Mesendoderm (in vitro differentiated cells): ENCODE results near the gene SYK.

ENCODE experiments used
- DNase-seq: peaks from one replicate; pipeline ENCODE4 v3.0.0; 2013
- H2AK5ac ChIP-seq: 2 replicates; pipeline ENCODE4 v1.6.1; 2013; ENCODE audit warnings: low read length, inconsistent platforms
- H2BK120ac ChIP-seq: 2 replicates; pipeline ENCODE4 v1.6.1; 2013; ENCODE audit warnings: low read depth, mild to moderate bottlenecking, low read length, moderate library complexity, mixed read lengths
- H2BK15ac ChIP-seq: replicated peaks from 2 replicates; pipeline ENCODE4 v1.6.1; 2013; ENCODE audit warnings: low read depth, mild to moderate bottlenecking, moderate library complexity
- H2BK5ac ChIP-seq: 2 replicates; pipeline ENCODE4 v1.6.1; 2013; ENCODE audit warnings: low read length, inconsistent platforms
- H3K18ac ChIP-seq: 2 replicates; pipeline ENCODE4 v1.6.1; 2013; ENCODE audit warnings: mild to moderate bottlenecking, low read length, mixed read lengths
- H3K23ac ChIP-seq: one replicate; pipeline ENCODE4 v1.6.1; 2013; ENCODE audit warnings: low read length
- H3K27ac ChIP-seq: 2 replicates; pipeline ENCODE4 v1.5.1; 2013; ENCODE audit warnings: low read depth, mild to moderate bottlenecking, inconsistent platforms, low read length, moderate library complexity
- H3K27me3 ChIP-seq: 2 replicates; pipeline ENCODE4 v1.6.1; 2013; ENCODE audit warnings: low read length, control low read depth, mild to moderate bottlenecking, inconsistent platforms; ENCODE audit not compliant: insufficient read depth, poor library complexity
- H3K36me3 ChIP-seq: 2 replicates; pipeline ENCODE4 v1.6.1; 2013; ENCODE audit warnings: low read length, inconsistent platforms; ENCODE audit not compliant: control insufficient read depth, insufficient read depth
- H3K4ac ChIP-seq: one replicate; pipeline ENCODE4 v1.6.1; 2013; ENCODE audit warnings: low read depth, mild to moderate bottlenecking, low read length, moderate library complexity
- H3K4me1 ChIP-seq: 2 replicates; pipeline ENCODE4 v1.6.1; 2013; ENCODE audit warnings: low read depth, low read length, inconsistent platforms; ENCODE audit not compliant: control insufficient read depth
- H3K4me2 ChIP-seq: 2 replicates; pipeline ENCODE4 v1.6.1; 2013; ENCODE audit warnings: low read length
- H3K4me3 ChIP-seq: 2 replicates; pipeline ENCODE4 v1.5.1; 2013; ENCODE audit warnings: mild to moderate bottlenecking, low read length
- H3K56ac ChIP-seq: one replicate; pipeline ENCODE4 v1.6.1; 2013; ENCODE audit warnings: low read length
- H3K79me1 ChIP-seq: 2 replicates; pipeline ENCODE4 v1.6.1; 2013; ENCODE audit warnings: low read length, inconsistent platforms
- H3K79me2 ChIP-seq: 2 replicates; pipeline ENCODE4 v1.6.1; 2013; ENCODE audit warnings: mild to moderate bottlenecking, low read length; ENCODE audit not compliant: control insufficient read depth, insufficient read depth
- H3K9ac ChIP-seq: 2 replicates; pipeline ENCODE4 v1.6.1; 2013; ENCODE audit warnings: low read length, inconsistent platforms
- H4K5ac ChIP-seq: one replicate; pipeline ENCODE4 v1.6.1; 2013; ENCODE audit warnings: low read length
- H4K8ac ChIP-seq: one replicate; pipeline ENCODE4 v1.6.1; 2013; ENCODE audit warnings: low read depth, mild to moderate bottlenecking, control low read depth, low read length, moderate library complexity
- WGBS: extraction: QIAGEN DNeasy Blood & Tissue Kit; methylation state at CpG from one replicate; pipeline ENCODE4 v1.1.7; 2013; ENCODE audit warnings: low lambda C conversion rate, missing lambda C conversion rate; ENCODE audit not compliant: insufficient coverage; ENCODE audit errors: extremely low coverage; 5-methylcytosine and 5-hydroxymethylcytosine counted together

The SYK gene

DNA sequence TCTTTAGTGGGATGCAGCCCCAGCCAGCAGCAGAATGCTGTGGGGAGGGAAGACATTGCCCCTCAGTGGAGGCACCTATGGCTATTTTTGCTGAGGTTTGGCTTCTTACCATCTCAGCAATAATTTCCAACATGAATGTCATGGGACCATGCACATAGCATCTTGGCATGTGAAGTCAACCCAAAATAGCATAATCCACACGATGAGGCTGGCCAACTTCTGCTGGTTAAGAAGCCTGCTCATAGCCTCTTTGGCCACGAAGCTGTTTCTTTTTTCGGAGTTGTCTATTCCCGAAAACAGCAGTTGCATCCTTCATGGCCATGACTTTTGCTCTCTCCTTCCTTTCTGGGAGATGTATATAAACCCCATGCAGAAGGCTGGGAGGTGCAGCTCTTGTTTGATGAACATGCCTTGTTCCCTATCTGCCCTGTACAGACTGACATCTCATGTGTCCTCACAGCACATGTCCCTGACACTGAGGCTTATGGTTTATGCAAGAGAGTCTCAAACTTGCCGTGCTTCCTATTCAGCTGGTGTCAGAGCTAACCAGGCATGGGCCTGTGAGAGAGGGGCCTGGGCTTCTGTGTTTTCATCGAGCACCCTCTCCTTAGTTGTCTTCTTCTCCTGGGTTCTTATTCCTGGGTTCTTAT lies 45.3 kb downstream of the SYK start:
- H3K9ac ChIP-seq, result no peak overlapping the region
- no peak overlapping the region for H3K18ac ChIP-seq
- H3K79me1 ChIP-seq, result no peaks in the 10 kb centered on the region
- no peak overlapping the region for H3K27ac ChIP-seq
- no peaks in the 10 kb centered on the region for H3K4me1 ChIP-seq
- H2AK5ac ChIP-seq, result no peak overlapping the region
- no peak for DNase-seq
- no peaks in the 10 kb centered on the region for H3K79me2 ChIP-seq
- no peaks in the 10 kb centered on the region for H3K36me3 ChIP-seq
- H3K23ac ChIP-seq, result no peak overlapping the region
- H3K56ac ChIP-seq, result no peak overlapping the region
- no peak overlapping the region for H4K8ac ChIP-seq
- no peak overlapping the region for H2BK15ac ChIP-seq
- no peak overlapping the region for H2BK5ac ChIP-seq
- no peaks in the 10 kb centered on the region for H3K27me3 ChIP-seq
- WGBS, result no CpG with 5 or more reads among the region's 6 CpGs
- no peak overlapping the region for H2BK120ac ChIP-seq
- H3K4me2 ChIP-seq, result no peak overlapping the region
- no peak overlapping the region for H4K5ac ChIP-seq
- H3K4ac ChIP-seq, result no peak overlapping the region
- H3K4me3 ChIP-seq, result no peak overlapping the region

DNA sequence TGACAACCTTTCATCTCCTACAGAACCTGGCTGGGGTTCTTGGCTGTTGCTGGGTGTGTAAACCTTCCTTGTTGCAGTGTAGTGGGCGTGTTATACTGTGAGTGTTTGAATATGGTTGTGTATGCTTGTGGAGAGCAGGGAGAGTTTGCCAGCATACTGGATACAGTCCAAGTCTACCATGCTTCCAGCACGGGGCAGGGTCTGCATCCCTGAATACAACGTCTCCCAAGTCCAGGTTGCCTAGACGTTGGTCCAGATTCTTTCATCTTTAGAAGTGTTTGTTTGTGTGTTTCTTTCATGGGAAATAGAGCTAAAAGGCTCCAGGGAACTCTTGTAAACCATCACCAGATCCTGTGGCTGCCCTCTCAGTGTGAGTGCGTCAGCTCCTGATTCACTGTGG lies 46.4 kb downstream of the SYK start:
- no peak overlapping the region for H3K18ac ChIP-seq
- H3K23ac ChIP-seq, result no peak overlapping the region
- H4K8ac ChIP-seq, result no peak overlapping the region
- no peaks in the 10 kb centered on the region for H3K27me3 ChIP-seq
- H3K79me2 ChIP-seq, result no peaks in the 10 kb centered on the region
- H3K27ac ChIP-seq, result no peak overlapping the region
- H2BK120ac ChIP-seq, result no peak overlapping the region
- DNase-seq, result no peak
- no peak overlapping the region for H3K4me2 ChIP-seq
- H2AK5ac ChIP-seq, result no peak overlapping the region
- no peak overlapping the region for H3K4ac ChIP-seq
- no peak overlapping the region for H2BK15ac ChIP-seq
- no peak overlapping the region for H4K5ac ChIP-seq
- no CpG with 5 or more reads among the region's 5 CpGs for WGBS
- no peaks in the 10 kb centered on the region for H3K4me1 ChIP-seq
- H3K79me1 ChIP-seq, result no peaks in the 10 kb centered on the region
- no peak overlapping the region for H3K56ac ChIP-seq
- no peak overlapping the region for H2BK5ac ChIP-seq
- no peak overlapping the region for H3K9ac ChIP-seq
- H3K4me3 ChIP-seq, result no peak overlapping the region
- no peaks in the 10 kb centered on the region for H3K36me3 ChIP-seq

DNA sequence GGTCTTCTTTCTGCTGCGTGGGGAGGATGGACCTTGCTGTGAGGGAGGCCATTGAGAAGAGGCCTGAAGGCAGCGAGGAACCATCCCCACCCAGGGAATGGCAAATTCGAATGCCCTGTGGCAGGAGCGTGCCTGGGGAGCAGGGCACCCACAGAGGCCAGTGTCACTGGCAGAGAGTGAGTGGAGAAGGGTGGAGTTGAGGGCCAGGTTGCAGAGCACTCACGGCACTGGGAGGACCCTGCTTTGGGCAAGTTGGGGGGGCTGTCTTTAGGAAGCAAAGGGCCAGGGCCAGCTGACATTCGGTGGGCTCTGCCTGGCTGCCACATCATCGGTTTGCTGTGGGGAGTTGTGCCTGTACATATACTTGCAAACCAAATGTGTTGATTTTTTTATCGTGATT lies 47.2 kb downstream of the SYK start:
- Histone ChIP-seq H2AK5ac (no peak overlapping the region), H3K27me3 (no peaks in the 10 kb centered on the region), H2BK15ac (no peak overlapping the region), H3K4ac (no peak overlapping the region), H3K4me1 (no peaks in the 10 kb centered on the region), H4K5ac (no peak overlapping the region), H3K36me3 (no peaks in the 10 kb centered on the region), H3K27ac (no peak overlapping the region), H3K79me1 (no peaks in the 10 kb centered on the region), H2BK5ac (no peak overlapping the region), H3K4me2 (no peak overlapping the region), H3K23ac (no peak overlapping the region), H3K9ac (no peak overlapping the region), H3K18ac (no peak overlapping the region), H3K56ac (no peak overlapping the region), H3K4me3 (no peak overlapping the region), H4K8ac (no peak overlapping the region), H3K79me2 (no peaks in the 10 kb centered on the region), H2BK120ac (no peak overlapping the region)
- DNase-seq, result no peak
- WGBS, result no CpG with 5 or more reads among the region's 8 CpGs

DNA sequence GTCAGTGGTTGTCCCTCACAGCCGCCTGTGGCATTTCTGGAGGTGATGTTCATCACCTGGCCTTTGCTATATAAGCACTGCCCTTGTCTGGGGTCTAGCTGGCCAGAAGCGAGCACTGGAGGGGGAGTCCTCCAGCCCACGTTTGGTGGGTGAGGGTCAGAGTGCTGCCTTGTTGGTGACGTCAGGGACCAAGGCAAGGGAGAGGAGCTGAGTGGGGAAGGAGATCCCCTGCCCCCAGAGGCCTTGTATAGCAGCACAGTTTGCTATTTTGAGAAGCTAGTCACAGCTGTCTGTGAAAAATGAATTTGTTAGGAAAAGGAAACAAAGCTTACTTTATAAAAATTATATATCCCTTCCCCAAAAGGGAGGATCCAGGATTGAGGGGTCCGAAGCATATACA lies 49.8 kb downstream of the SYK start:
- Histone ChIP-seq H4K8ac (no peak overlapping the region), H2BK15ac (no peak overlapping the region), H3K4me2 (no peak overlapping the region), H3K4me1 (no peaks in the 10 kb centered on the region), H2BK5ac (no peak overlapping the region), H2BK120ac (no peak overlapping the region), H3K56ac (no peak overlapping the region), H3K9ac (no peak overlapping the region), H2AK5ac (no peak overlapping the region), H3K4ac (no peak overlapping the region), H3K27me3 (no peaks in the 10 kb centered on the region), H3K79me2 (no peaks in the 10 kb centered on the region), H3K23ac (no peak overlapping the region), H3K4me3 (no peak overlapping the region), H3K79me1 (no peaks in the 10 kb centered on the region), H3K18ac (no peak overlapping the region), H3K36me3 (no peaks in the 10 kb centered on the region), H3K27ac (no peak overlapping the region), H4K5ac (no peak overlapping the region)
- WGBS, result no CpG with 5 or more reads among the region's 5 CpGs
- DNase-seq, result peak; percentile 13

DNA sequence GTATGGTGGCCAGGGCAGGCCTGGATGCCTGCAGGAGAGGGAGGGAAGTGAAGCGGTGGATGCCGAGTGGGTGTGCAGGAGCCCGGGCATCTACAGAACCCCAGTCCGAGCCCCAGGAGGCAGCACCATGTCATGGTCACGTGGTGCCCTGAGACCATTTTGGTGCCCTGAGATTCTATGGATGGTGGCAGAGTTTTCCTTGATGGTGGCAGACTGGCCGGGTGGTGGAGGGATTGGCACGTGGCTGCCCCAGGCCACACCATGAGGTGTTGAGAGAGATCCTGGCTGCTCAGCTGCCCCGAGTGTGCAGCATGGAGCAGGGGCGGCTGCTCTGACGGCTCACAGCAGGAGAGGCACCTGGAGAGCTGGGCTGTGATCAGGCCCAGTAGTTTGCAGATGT lies 52.3 kb downstream of the SYK start:
- H4K5ac ChIP-seq, result no peak overlapping the region
- WGBS, result no CpG with 5 or more reads among the region's 10 CpGs
- H3K18ac ChIP-seq, result no peak overlapping the region
- H2BK5ac ChIP-seq, result no peak overlapping the region
- no peak for DNase-seq
- no peaks in the 10 kb centered on the region for H3K79me1 ChIP-seq
- H3K36me3 ChIP-seq, result no peaks in the 10 kb centered on the region
- H4K8ac ChIP-seq, result no peak overlapping the region
- no peak overlapping the region for H3K56ac ChIP-seq
- H3K79me2 ChIP-seq, result no peaks in the 10 kb centered on the region
- no peak overlapping the region for H3K27ac ChIP-seq
- no peak overlapping the region for H3K23ac ChIP-seq
- no peak overlapping the region for H3K9ac ChIP-seq
- no peak overlapping the region for H3K4me3 ChIP-seq
- no peak overlapping the region for H3K4me2 ChIP-seq
- no peak overlapping the region for H2BK15ac ChIP-seq
- no peak overlapping the region for H2AK5ac ChIP-seq
- no peaks in the 10 kb centered on the region for H3K4me1 ChIP-seq
- H3K4ac ChIP-seq, result no peak overlapping the region
- no peaks in the 10 kb centered on the region for H3K27me3 ChIP-seq
- H2BK120ac ChIP-seq, result no peak overlapping the region

DNA sequence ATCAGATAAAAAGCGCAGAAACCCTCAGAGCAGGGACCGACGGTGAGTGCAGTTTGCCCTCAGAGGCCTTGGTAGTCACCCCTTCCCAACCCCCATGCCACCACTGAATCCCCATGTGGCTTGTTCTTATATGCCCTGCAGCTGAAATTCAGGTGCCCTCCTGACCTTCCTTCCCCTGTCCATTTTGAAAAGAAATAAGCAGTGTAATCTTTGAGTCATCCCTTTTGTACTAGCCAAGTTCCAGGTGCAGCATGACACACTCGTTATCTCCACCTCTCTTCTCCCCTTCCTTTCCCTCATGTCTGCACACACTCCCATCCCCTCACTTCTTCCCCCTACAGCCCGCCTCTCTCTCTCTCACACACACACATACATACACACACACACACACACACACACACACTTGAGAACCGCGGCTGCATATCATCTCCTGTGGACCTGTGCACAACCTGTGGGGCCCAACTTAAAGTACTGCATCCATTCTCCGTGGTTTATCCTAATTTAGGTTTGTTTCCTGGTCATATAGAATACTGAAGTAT lies 53.1 kb downstream of the SYK start:
- H3K56ac ChIP-seq, result no peak overlapping the region
- WGBS, result no CpG with 5 or more reads among the region's 8 CpGs
- H3K4ac ChIP-seq, result no peak overlapping the region
- H3K23ac ChIP-seq, result no peak overlapping the region
- no peak overlapping the region for H3K18ac ChIP-seq
- H4K5ac ChIP-seq, result no peak overlapping the region
- H3K4me3 ChIP-seq, result no peak overlapping the region
- no peak overlapping the region for H4K8ac ChIP-seq
- H3K27me3 ChIP-seq, result no peaks in the 10 kb centered on the region
- H3K79me1 ChIP-seq, result no peaks in the 10 kb centered on the region
- no peak overlapping the region for H2BK15ac ChIP-seq
- no peak overlapping the region for H3K4me2 ChIP-seq
- no peak overlapping the region for H2BK5ac ChIP-seq
- no peak overlapping the region for H2AK5ac ChIP-seq
- no peak for DNase-seq
- H3K36me3 ChIP-seq, result no peaks in the 10 kb centered on the region
- no peaks in the 10 kb centered on the region for H3K79me2 ChIP-seq
- no peak overlapping the region for H3K9ac ChIP-seq
- no peaks in the 10 kb centered on the region for H3K4me1 ChIP-seq
- H2BK120ac ChIP-seq, result no peak overlapping the region
- H3K27ac ChIP-seq, result no peak overlapping the region
